HG03442 (cell line): Measurements from ENCODE around the gene DCBLD2.
A peak's percentile ranks its signal among the peaks of the same experiment; 100 is the strongest.
"Not testable (repeated sequence)": the region's sequence is repeated elsewhere in the genome, so short reads cannot be mapped to it uniquely, and the experiment has no call there.

Experiments
- ATAC-seq: cut with Tn5 transposase; IDR thresholded peaks from one replicate; pipeline ENCODE4 v1.9.1; 2021; ENCODE audit warnings: mild to moderate bottlenecking, moderate library complexity; ENCODE audit not compliant: unreplicated experiment

DCBLD2 gene

DNA sequence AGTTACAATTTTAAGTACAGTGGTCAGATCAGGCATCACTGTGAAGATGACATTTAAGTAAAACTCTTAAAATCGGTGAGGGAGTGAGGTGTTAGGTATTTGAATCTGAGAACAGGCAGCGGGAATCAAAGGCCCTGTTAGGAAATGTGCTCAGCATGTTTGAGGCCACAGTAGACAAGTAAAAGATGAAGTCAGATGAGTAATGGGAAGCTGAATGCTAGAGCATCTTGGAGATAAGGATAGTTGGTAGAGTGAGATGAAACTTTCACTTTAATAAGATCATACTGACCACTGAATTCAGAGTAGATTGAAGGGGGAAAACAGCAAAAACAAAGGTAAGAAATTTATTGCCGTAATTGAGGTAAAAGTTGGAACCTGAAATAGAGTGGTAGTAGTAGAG is 61.6 kb downstream of the DCBLD2 start:
- ATAC-seq: no peak

GRCh38 chr3:98831060-98831459 is 70.4 kb downstream of the DCBLD2 start:
- not testable (repeated sequence) for ATAC-seq

GRCh38 chr3:98829246-98829832 is 72.2 kb downstream of the DCBLD2 start:
- no peak for ATAC-seq

DNA sequence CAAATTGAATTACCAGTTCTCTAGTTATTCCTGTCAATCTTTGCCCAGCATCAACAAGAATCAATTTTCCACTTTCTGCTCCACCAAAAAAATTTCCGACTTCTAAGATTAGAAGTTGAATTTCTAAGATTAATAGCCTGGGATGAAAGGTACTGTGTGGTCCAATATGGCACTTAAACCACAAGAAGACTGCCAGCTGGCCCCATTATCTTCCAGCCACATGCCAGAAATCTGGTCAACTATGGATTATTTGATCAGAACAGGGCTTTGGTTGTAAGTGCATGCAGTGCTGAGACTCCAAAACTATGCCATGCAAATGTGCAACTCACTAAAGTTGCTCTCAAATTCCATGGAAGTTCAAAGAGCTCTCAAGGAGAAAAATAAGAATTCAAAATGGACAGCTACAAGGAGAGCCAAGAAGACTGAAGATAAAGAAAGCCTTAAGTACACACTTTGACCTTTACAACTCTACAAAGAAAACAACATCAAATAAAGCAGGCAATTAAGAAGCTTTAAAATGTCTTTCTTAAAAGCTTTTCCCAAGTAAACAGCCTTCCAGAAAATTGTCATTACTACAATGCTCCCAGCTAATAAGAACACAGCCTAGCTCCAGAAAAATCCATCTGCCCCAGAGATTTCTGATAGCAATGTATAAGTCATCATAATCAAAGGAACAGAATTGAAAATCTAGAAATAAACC is 74.1 kb downstream of the DCBLD2 start:
- ATAC-seq: no peak

GRCh38 chr3:98826126-98826525 is 75.4 kb downstream of the DCBLD2 start:
- ATAC-seq: no peak

DNA sequence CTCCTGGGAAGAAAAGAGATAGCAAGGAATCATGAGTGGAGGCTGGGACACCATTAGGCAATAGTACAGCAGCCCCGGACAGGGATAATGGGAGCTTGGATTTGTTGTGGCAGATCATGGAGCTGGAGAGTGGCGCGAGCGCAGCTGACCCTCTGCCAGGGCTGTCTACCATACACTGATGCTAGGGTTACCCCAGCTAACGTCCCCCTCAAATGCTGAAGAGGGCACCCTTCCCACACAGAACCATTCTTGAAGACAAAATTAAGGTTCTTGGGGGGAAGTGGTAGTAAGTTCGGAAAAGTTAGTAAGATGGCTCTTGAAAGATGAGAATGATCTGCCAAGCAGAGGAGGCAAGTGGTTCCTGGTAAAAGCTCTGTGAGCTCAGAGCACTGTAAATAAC is 77.2 kb downstream of the DCBLD2 start:
- ATAC-seq: no peak

GRCh38 chr3:98823791-98824190 is 77.7 kb downstream of the DCBLD2 start:
- no peak for ATAC-seq

DNA sequence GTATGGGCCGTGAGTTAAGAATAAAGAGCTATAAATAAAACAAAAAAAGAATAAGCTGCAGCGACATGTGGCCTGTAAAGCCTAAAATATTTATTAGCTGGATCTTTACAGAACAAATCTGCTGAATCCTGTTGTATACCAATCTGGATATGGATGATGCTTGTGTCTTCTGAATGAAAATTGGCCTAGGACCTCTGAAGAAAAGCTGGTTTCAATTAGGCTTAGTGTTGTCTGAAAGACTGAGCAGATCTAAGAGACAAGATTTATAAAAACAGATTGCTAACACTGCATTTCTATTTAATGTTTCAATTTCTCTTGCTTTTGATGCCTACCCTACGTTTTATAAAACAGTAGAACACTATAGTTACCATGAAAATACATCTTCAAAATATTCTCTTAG is 80.4 kb downstream of the DCBLD2 start:
- no peak for ATAC-seq

DNA sequence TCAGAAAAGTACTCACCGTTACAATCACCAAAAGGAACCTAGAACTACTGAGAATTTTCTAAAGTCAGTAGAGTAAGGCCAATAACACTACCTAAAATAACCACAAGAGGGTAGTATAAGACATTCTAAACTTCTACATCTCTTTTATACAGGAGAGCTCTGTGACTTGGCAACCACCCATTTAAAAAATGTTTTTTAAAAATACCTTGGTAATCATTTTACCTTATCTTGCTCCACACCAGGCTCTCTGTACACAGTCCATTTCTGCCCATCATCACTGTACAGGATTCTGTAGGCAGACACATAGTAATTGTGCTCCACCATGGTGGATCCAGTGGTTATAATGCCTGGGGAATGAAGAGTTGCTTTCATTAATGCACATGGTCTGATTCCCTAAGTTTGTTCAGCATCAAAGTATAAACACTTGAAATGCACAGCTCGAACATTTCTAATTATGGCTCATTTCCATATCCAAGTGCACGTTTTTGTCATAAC is 83.9 kb downstream of the DCBLD2 start:
- ATAC-seq: peak; percentile 89

DNA sequence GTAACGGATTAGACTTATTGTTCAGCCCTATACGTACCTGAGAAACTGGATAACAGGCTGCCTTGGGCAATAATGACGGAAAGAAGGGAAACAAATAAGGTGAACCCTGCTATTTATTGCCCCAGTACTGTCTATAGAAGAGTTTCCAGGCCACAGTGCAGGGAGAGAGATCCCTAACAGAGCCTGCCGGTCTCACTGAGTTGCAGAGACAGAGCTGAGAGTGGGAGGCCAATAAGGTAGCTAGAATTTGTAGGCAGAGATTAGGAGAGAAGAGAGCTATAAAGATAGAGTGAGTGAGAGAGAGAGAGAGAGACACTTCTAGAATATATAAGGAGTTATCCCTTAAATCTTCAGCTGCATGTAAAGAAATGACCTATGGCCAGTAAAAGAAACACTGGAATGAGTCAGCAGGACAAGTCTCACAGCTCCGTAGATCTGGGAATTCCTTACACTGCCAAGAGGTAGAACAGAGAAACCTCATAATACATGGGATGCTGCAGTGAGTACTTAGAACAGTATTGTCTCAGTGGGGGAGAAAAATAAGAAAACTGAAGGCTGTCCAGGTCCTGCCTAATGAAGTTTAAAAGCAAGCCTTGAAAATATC is 86.6 kb downstream of the DCBLD2 start:
- no peak for ATAC-seq

- no peak for ATAC-seq
These were observed 88.6 kb downstream of the DCBLD2 start for GRCh38 chr3:98812851-98813374.

GRCh38 chr3:98811048-98811447 is 90.4 kb downstream of the DCBLD2 start:
- no peak for ATAC-seq

DNA sequence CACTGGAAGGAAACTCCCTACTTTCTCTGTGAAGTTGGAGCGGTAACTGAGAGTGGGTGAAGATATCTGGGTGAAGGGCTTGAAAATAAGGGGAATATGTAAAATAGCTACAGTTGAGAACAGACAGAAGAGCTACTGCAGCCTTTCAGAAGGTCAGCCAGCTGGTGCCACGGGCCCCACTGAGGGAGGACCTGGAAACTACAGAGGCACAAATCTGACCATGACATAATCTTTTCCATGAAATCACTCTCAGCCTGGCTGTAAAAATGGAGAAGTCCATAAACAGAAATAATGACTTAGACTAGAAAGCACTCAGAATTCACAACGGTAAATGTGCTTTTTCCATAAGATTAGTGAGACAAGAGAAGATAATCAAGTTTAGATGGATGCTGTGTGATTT is 91.9 kb downstream of the DCBLD2 start:
- ATAC-seq: no peak

- ATAC-seq: no peak
These were observed 93.4 kb downstream of the DCBLD2 start for GRCh38 chr3:98808071-98808470.

- no peak for ATAC-seq
These were observed 93.9 kb downstream of the DCBLD2 start for GRCh38 chr3:98807561-98807960.

GRCh38 chr3:98807011-98807410 is 94.5 kb downstream of the DCBLD2 start:
- ATAC-seq: no peak

GRCh38 chr3:98806521-98806920 is 95.0 kb downstream of the DCBLD2 start:
- no peak for ATAC-seq

GRCh38 chr3:98805571-98805970 is 95.9 kb downstream of the DCBLD2 start:
- ATAC-seq: no peak

DNA sequence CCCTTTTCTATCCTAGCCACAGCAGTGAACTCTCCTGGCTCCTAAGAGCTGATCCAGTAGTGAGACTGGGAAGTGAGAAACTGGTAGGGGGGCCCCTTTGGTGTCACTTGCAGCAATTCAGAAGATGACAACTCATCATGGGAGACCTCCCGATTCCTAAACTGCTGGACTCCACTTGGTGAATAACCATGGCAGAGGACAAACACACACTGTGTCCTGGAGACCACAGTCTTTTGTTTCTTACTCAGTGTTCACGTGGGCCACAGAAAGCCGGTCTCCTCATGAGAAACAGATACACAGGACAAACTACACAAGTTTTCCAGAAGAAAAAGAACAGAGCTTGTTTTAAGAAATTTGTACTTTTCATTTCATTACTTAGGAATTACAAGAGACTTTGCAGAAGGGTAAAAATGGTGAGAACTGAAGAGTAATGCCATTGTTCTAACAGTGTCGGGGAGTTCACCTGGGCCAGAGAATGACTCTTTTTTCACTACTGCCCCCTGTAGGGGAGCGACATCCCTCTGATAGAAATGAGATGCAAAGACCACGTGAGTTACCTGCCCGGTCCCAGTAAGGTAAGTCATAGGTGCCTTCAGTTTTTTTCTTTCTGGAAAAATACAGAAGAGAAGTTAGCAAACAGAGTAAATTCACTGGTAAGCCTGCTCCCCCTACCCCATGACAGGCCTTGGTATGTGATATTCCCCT is 100.3 kb downstream of the DCBLD2 start:
- ATAC-seq: no peak

- no peak for ATAC-seq
These were observed 101.1 kb downstream of the DCBLD2 start for GRCh38 chr3:98800401-98800800.

DNA sequence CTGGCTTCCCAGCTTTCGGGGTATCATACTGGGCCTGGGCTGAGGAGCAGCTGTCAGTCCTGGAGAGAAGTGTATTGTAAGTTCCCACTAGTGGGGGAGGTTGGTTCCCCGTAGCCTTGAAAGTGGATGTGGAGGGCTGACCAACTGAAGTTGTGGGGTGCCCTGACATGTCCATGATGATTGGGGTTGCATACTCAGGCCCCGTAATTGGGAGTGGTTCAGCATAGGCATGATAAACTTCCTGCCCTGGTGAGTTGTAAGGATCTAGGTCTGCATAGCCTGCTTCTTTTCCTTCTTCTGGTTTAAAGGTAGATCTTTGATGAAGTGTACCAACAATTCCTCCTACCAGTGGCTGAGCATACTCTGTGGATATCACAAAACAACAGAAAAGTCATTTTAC is 102.0 kb downstream of the DCBLD2 start:
- ATAC-seq: no peak
